Body of pancreas (tissue), 4 donors: ENCODE results near the gene GZF1. TPM values are rescaled to one million over a fixed set of nuclear protein-coding genes. Genes with fewer than 3 reads are reported as not detected.

Experiments
- ATAC-seq: fragments of 150-250 bp; one replicate; pipeline ENCODE4 v1.9.1; 2016
- DNase-seq, 4 donors: peaks; one replicate each; pipeline ENCODE4 v3.0.0-alpha.2; 2019
- H3K27ac ChIP-seq, 4 donors: fragments of 200-600 bp; sonication (generic); 1 replicate in 3 of 4; 2 replicates in 1 of 4; pipeline versions ENCODE4 v1.5.1 to v1.6.1; 2016 to 2019; ENCODE audit warnings: mild to moderate bottlenecking in 1 of 4, mixed read lengths in 1 of 4, moderate library complexity in 1 of 4
- H3K27me3 ChIP-seq, 2 donors: fragments of 200-600 bp; sonication (generic); one replicate each; pipeline ENCODE4 v1.6.0; 2016; ENCODE audit warnings: mild to moderate bottlenecking in 1 of 2
- H3K36me3 ChIP-seq, 2 donors: fragments of 200-600 bp; sonication (generic); replicated peaks in 1 of 2; 2 replicates each; pipeline ENCODE4 v1.5.1; 2016; ENCODE audit warnings: low read depth in 2 of 2; ENCODE audit not compliant: insufficient read depth in 1 of 2
- H3K4me1 ChIP-seq: fragments of 200-600 bp; sonication (generic); one replicate; pipeline ENCODE4 v1.6.0; 2016
- H3K4me3 ChIP-seq, 2 donors: fragments of 200-600 bp; sonication (generic); 1 replicate in 1 of 2; 2 replicates in 1 of 2; pipeline ENCODE4 v1.5.1; 2016 to 2019
- H3K9me3 ChIP-seq, 3 donors: fragments of 200-600 bp; sonication (generic); 1 replicate in 2 of 3; 2 replicates in 1 of 3; pipeline ENCODE4 v1.5.1; 2016
- POLR2A ChIP-seq, 3 donors: fragments of 450-650 bp; IDR thresholded peaks; one replicate each; pipeline ENCODE4 v1.6.1; 2016; ENCODE audit warnings: antibody characterized with exemption in 3 of 3, mild to moderate bottlenecking in 2 of 3
- WGBS, 2 donors: methylation state at CpG; one replicate each; pipeline ENCODE4 v1.1.5; 2017; 5-methylcytosine and 5-hydroxymethylcytosine counted together
- intact Hi-C: fragments of 100-400 bp; cut with DNase I; formaldehyde crosslinking; loops from one replicate; pipeline ENCODE4 v1.15.1; 2023
- total RNA-seq, 2 donors: library from RNA; depleted of rRNA; stranded (reverse); fragments of >200 nt; gene quantifications; one replicate each; pipeline ENCODE4 v1.1.0, GENCODE V29; 2016
- TF ChIP-seq, protein P1 (sequence below), 7 experiments: fragments of 450-650 bp in 4 of 7; fragments of 200-600 bp in 3 of 7; sonication (generic) in 3 of 7; IDR thresholded peaks; one replicate each; pipeline ENCODE4 v1.5.1; 2016 to 2019; ENCODE audit warnings: antibody characterized with exemption in 7 of 7

The GZF1 gene
- total RNA-seq, 2 donors from 2014 or later: 1.6 to 6.2 TPM

DNA sequence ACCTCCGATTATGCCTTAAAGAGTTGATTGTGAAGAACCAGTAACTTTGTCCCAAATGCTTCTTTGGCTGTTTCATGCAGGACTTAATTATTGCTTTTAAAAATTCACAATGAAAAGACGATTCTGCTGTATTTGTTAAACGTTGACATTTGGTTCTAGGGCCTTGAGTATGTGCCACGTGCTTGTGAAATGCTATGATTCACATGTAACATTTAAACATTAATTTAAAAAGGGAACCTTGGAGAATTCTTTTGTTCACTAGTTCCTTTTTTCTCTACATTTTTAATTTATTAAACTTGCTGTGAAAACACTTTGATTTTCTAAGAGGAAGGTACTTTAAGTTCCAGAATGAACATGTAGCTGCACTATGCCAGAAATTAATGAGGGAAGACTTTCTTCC, 9.5 kb downstream of the GZF1 start:
- DNase-seq: no peak
- H3K9me3 ChIP-seq: no peaks in the 10 kb centered on the region

DNA sequence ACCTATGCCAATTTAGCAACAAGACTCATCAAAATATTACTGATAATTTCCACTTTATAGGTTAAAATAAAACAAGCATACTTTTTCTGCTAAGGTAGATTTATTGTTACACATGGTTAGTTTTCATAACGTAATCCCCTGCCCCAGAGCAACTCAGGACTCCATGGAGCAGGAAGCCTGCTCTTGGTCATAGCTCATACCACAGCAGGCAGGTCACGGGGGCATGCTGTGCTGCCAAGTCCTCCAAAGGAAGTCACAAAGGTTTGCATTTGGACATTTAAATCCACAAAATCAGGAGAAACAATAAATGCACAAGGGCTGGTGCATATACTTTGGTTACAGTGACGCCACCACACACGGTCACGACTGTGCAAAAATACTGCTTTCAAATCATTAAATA, 12.5 kb downstream of the GZF1 start:
- no peak for ATAC-seq
- peaks cover 0 to 9% of the 10 kb centered on the region in 2 donors for H3K36me3 ChIP-seq
- H3K4me3 ChIP-seq: no peak overlapping the region
- WGBS, 2 donors: 80 to 82% methylated on average over 5 of the region's 5 CpGs
- no peaks in the 10 kb centered on the region for H3K4me1 ChIP-seq
- no peak overlapping the region for H3K27ac ChIP-seq
- intact Hi-C loops: no loop called here
- DNase-seq: no peak
- H3K27me3 ChIP-seq: no peaks in the 10 kb centered on the region
- no peaks in the 10 kb centered on the region for H3K9me3 ChIP-seq
- TF ChIP-seq POLR2A (IDR thresholded peaks at IDR 0.05): no peak
- TF ChIP-seq, protein P1, sequence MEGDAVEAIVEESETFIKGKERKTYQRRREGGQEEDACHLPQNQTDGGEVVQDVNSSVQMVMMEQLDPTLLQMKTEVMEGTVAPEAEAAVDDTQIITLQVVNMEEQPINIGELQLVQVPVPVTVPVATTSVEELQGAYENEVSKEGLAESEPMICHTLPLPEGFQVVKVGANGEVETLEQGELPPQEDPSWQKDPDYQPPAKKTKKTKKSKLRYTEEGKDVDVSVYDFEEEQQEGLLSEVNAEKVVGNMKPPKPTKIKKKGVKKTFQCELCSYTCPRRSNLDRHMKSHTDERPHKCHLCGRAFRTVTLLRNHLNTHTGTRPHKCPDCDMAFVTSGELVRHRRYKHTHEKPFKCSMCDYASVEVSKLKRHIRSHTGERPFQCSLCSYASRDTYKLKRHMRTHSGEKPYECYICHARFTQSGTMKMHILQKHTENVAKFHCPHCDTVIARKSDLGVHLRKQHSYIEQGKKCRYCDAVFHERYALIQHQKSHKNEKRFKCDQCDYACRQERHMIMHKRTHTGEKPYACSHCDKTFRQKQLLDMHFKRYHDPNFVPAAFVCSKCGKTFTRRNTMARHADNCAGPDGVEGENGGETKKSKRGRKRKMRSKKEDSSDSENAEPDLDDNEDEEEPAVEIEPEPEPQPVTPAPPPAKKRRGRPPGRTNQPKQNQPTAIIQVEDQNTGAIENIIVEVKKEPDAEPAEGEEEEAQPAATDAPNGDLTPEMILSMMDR (IDR thresholded peaks at IDR 0.05): no peak

More for the DNA sequence above, 9.5 kb downstream of the GZF1 start:
- Histone ChIP-seq H3K4me3 (no peak overlapping the region), H3K36me3 (peaks cover 0 to 9% of the 10 kb centered on the region in 2 donors), H3K4me1 (peaks cover 23% of the 10 kb centered on the region), H3K27ac (peak overlapping the region in 1 of 4 donors; percentile 37), H3K27me3 (no peaks in the 10 kb centered on the region)
- intact Hi-C loops: no loop called here
- ATAC-seq: no peak
- TF ChIP-seq POLR2A (IDR thresholded peaks at IDR 0.05): no peak
- TF ChIP-seq, protein P1 (IDR thresholded peaks at IDR 0.05): no peak
- 52% methylated on average over 4 of the region's 4 CpGs for WGBS, 2 donors

DNA sequence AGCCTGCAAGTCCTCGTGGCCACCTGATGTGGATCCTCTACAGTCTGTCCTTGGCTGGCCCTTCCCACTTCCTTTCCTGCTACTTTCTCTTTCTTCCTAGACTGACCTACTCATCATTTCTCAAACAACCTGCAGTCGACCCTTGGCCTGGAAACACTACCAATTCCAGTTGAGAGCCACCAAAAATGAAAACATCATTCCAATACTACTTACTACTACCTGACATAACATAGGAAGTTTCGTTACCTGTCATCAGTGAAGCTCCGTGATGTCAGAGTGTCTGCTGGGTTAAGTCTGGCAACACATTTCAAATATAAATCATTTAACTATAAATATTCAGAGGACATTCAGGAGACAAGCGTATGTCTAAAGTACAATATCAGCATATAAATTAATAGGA, 13.8 kb downstream of the GZF1 start:
- H3K36me3 ChIP-seq: peaks cover 0 to 12% of the 10 kb centered on the region in 2 donors

DNA sequence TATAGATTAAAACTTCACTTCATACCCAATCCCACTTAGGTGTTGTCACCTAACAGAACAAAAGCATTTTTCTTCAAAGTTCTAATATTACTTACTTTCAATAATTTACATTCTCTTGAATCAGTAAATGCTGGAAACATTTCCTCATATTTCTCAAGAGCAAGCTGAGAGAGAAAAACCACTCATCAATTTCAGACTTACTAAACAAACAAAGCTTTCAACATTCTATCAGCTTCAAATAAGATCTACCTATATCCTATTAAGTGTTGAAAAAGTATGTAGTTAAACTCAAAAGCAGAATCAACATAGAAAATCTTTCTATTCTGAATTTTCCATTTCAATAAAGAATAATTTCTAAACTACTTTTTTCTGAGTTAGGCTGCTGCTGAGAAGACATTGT, 17.8 kb downstream of the GZF1 start:
- Histone ChIP-seq H3K9me3 (no peaks in the 10 kb centered on the region), H3K36me3 (peaks cover 0 to 2% of the 10 kb centered on the region in 2 donors), H3K27me3 (no peaks in the 10 kb centered on the region), H3K27ac (no peak overlapping the region), H3K4me3 (no peak overlapping the region), H3K4me1 (no peaks in the 10 kb centered on the region)
- DNase-seq (no peak), ATAC-seq (no peak)
- TF ChIP-seq, protein P1 (IDR thresholded peaks at IDR 0.05): no peak
- no peak for TF ChIP-seq POLR2A (IDR thresholded peaks at IDR 0.05)
- intact Hi-C loops: no loop called here

More for the DNA sequence above, 13.8 kb downstream of the GZF1 start:
- DNase-seq (no peak), ATAC-seq (no peak)
- Histone ChIP-seq H3K27me3 (no peaks in the 10 kb centered on the region), H3K4me1 (no peaks in the 10 kb centered on the region), H3K9me3 (no peaks in the 10 kb centered on the region), H3K4me3 (no peak overlapping the region), H3K27ac (no peak overlapping the region)
- TF ChIP-seq POLR2A (IDR thresholded peaks at IDR 0.05): no peak
- 83 to 85% methylated on average over 5 of the region's 5 CpGs for WGBS, 2 donors
- intact Hi-C loops: no loop called here

DNA sequence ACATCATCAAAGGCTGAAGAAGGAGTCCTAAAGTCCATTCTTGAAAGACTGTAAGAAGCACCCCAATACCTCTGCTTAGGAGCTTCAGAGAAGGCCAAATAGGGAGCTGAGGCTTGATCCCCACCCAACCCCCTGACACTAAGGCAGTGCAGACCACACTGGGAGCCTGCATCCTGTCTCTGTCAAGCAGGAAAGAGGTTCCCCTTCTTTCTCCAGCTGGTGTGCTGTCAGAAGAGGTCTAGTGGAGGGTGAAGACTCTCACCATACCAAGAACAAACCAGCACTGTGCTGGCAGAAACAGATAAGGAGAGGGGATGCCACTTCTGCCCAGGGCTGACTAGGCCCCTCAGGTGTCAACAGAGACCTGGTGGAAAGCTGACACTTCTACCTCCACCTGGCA, 19.9 kb downstream of the GZF1 start:
- ATAC-seq: no peak
- TF ChIP-seq, protein P1 (IDR thresholded peaks at IDR 0.05): no peak
- no peak for TF ChIP-seq POLR2A (IDR thresholded peaks at IDR 0.05)
- Histone ChIP-seq H3K4me1 (no peaks in the 10 kb centered on the region), H3K27me3 (no peaks in the 10 kb centered on the region), H3K36me3 (peaks cover 0 to 2% of the 10 kb centered on the region in 2 donors), H3K9me3 (no peaks in the 10 kb centered on the region), H3K27ac (no peak overlapping the region), H3K4me3 (no peak overlapping the region)
- DNase-seq: no peak
- intact Hi-C loops: no loop called here
